CD14-positive monocyte (primary cell): ENCODE data around the gene BEST1. TPM values are rescaled to one million over a fixed set of nuclear protein-coding genes. Genes with fewer than 3 reads are reported as not detected.

Experiments
- DNase-seq, 3 donors: peaks; one replicate each; pipeline ENCODE4 v3.0.0-alpha.2; 2011 to 2022
- H2AFZ ChIP-seq: 2 replicates; pipeline ENCODE4 v1.6.0; 2012; ENCODE audit warnings: mild to moderate bottlenecking, low read depth, low read length, inconsistent platforms; ENCODE audit not compliant: insufficient read depth, poor library complexity, severe bottlenecking
- H3K27ac ChIP-seq, 2 donors: 1 replicate in 1 of 2; 2 replicates in 1 of 2; pipeline ENCODE4 v1.5.1; 2012 to 2013; ENCODE audit warnings: low read length in 2 of 2, control low read depth in 1 of 2, inconsistent platforms in 1 of 2, low read depth in 1 of 2, mild to moderate bottlenecking in 1 of 2
- H3K27me3 ChIP-seq, 2 donors: one replicate each; pipeline versions ENCODE4 v1.6.0 to v1.6.1; 2011 to 2013; ENCODE audit warnings: low read length in 2 of 2; ENCODE audit not compliant: control insufficient read depth in 2 of 2, insufficient read depth in 2 of 2
- H3K36me3 ChIP-seq, 2 donors: replicated peaks in 1 of 2; 1 replicate in 1 of 2; 2 replicates in 1 of 2; pipeline versions ENCODE4 v1.5.1 to v1.6.1; 2012 to 2013; ENCODE audit warnings: low read length in 2 of 2, control low read depth in 1 of 2, inconsistent platforms in 1 of 2, mild to moderate bottlenecking in 1 of 2; ENCODE audit not compliant: insufficient read depth in 2 of 2, control insufficient read depth in 1 of 2
- H3K4me1 ChIP-seq, 2 donors: 1 replicate in 1 of 2; 2 replicates in 1 of 2; pipeline versions ENCODE4 v1.5.1 to v1.6.1; 2012 to 2013; ENCODE audit warnings: low read length in 2 of 2, control low read depth in 1 of 2, inconsistent platforms in 1 of 2, mild to moderate bottlenecking in 1 of 2, moderate library complexity in 1 of 2; ENCODE audit not compliant: insufficient read depth in 2 of 2, control insufficient read depth in 1 of 2
- H3K4me2 ChIP-seq: replicated peaks from 2 replicates; pipeline ENCODE3; 2012; ENCODE audit warnings: low read length, moderate library complexity, mild to moderate bottlenecking; ENCODE audit not compliant: poor library complexity, severe bottlenecking; ENCODE audit errors: extremely low read depth
- H3K4me3 ChIP-seq, 3 experiments: fragments of 200-600 bp in 1 of 3; sonication (generic) in 1 of 3; replicated peaks in 1 of 3; 1 replicate in 2 of 3; 2 replicates in 1 of 3; pipeline ENCODE4 v1.5.1; 2011 to 2013; ENCODE audit warnings: low read length in 3 of 3, mild to moderate bottlenecking in 3 of 3, control low read depth in 2 of 3, low read depth in 2 of 3, inconsistent platforms in 1 of 3, moderate library complexity in 1 of 3
- H3K79me2 ChIP-seq: 2 replicates; pipeline ENCODE4 v1.6.0; 2012; ENCODE audit warnings: mild to moderate bottlenecking, control low read depth, inconsistent platforms, low read length, moderate library complexity; ENCODE audit not compliant: insufficient read depth
- H3K9ac ChIP-seq: 2 replicates; pipeline ENCODE4 v1.6.0; 2017; ENCODE audit warnings: low read length, mild to moderate bottlenecking; ENCODE audit not compliant: insufficient read depth, poor library complexity, severe bottlenecking
- H3K9me3 ChIP-seq, 2 donors: replicated peaks in 1 of 2; 1 replicate in 1 of 2; 2 replicates in 1 of 2; pipeline versions ENCODE4 v1.5.1 to v1.6.1; 2012 to 2013; ENCODE audit warnings: low read length in 2 of 2, control low read depth in 1 of 2; ENCODE audit not compliant: control insufficient read depth in 1 of 2, insufficient read depth in 1 of 2
- H4K20me1 ChIP-seq: 2 replicates; pipeline ENCODE4 v1.6.0; 2012; ENCODE audit warnings: mild to moderate bottlenecking, low read length, control low read depth, moderate library complexity; ENCODE audit not compliant: insufficient read depth
- H3K27ac Mint-ChIP-seq, 7 donors: one replicate each; pipeline ENCODE4 v1.8.0; 2020; ENCODE audit warnings: mild to moderate bottlenecking in 7 of 7, mixed read lengths in 7 of 7, moderate library complexity in 6 of 7, inconsistent platforms in 2 of 7
- H3K27me3 Mint-ChIP-seq, 3 donors: one replicate each; pipeline ENCODE4 v1.8.0; 2021 to 2022; ENCODE audit warnings: low read depth in 3 of 3, mild to moderate bottlenecking in 3 of 3, mixed read lengths in 3 of 3, moderate library complexity in 3 of 3, inconsistent platforms in 1 of 3
- H3K36me3 Mint-ChIP-seq, 2 donors: one replicate each; pipeline ENCODE4 v1.8.0; 2020; ENCODE audit warnings: mixed read lengths in 2 of 2, inconsistent platforms in 1 of 2, mild to moderate bottlenecking in 1 of 2
- H3K4me1 Mint-ChIP-seq: one replicate; pipeline ENCODE4 v1.8.0; 2020; ENCODE audit warnings: mild to moderate bottlenecking, mixed read lengths
- H3K4me3 Mint-ChIP-seq, 2 donors: one replicate each; pipeline ENCODE4 v1.8.0; 2020; ENCODE audit warnings: mild to moderate bottlenecking in 2 of 2, mixed read lengths in 2 of 2, moderate library complexity in 1 of 2
- H3K9me3 Mint-ChIP-seq, 7 donors: one replicate each; pipeline ENCODE4 v1.8.0; 2020 to 2022; ENCODE audit warnings: mixed read lengths in 7 of 7, mild to moderate bottlenecking in 6 of 7, moderate library complexity in 6 of 7, inconsistent platforms in 2 of 7
- CTCF ChIP-seq: fragments of 200-600 bp; IDR thresholded peaks from one replicate; pipeline ENCODE4 v1.8.0; 2022; ENCODE audit warnings: antibody characterized with exemption, mild to moderate bottlenecking
- WGBS: methylation state at CpG from one replicate; pipeline ENCODE4 v1.1.5; 2013; ENCODE audit warnings: missing lambda C conversion rate; ENCODE audit not compliant: insufficient coverage; 5-methylcytosine and 5-hydroxymethylcytosine counted together
- intact Hi-C, 2 donors: fragments of 100-400 bp; cut with micrococcal nuclease; formaldehyde crosslinking; loops; one replicate each; pipeline versions ENCODE4 v1.15.0 to v1.15.1; 2023
- polyA plus RNA-seq, 3 donors: library from polyadenylated mRNA; depleted of rRNA in 1 of 3; unstranded in 2 of 3; stranded (reverse) in 1 of 3; fragments of 300-500 nt in 2 of 3; fragments of >200 nt in 1 of 3; fragmentation: Illumina TruSeq in 2 of 3; gene quantifications; 1 replicate in 2 of 3; 2 replicates in 1 of 3; pipeline ENCODE4 v1.2.3, GENCODE V29; 2012 to 2021

The BEST1 gene
- polyA plus RNA-seq, 3 donors, result 5.9 to 24.9 (median 7.4) TPM

GRCh38 chr11:61911128-61911700 is 38.9 kb upstream of the BEST1 start:
- peak overlapping the region; percentile 22 for H3K4me2 ChIP-seq
- Mint-ChIP-seq H3K4me3 (peak overlapping the region in 1 of 2 donors; percentile 74), H3K36me3 (no peaks in the 10 kb centered on the region), H3K27ac (peak overlapping the region in 2 of 7 donors; percentile 38 to 69), H3K4me1 (peaks cover 28% of the 10 kb centered on the region), H3K27me3 (peaks cover 25 to 41% (median 29%) of the 10 kb centered on the region in 3 donors), H3K9me3 (peaks cover 0 to 7% (median under 1%) of the 10 kb centered on the region in 7 donors)
- no peaks in the 10 kb centered on the region for H3K36me3 ChIP-seq
- DNase-seq, result no peak
- TF ChIP-seq CTCF, result no peak
- peaks cover 4% of the 10 kb centered on the region for H4K20me1 ChIP-seq
- WGBS, result 77% methylated on average over 6 of the region's 7 CpGs
- H3K4me3 ChIP-seq, result peak overlapping the region in 1 of 3 experiments; percentile 1
- intact Hi-C loops, result no loop called here
- H2AFZ ChIP-seq, result no peak overlapping the region
- no peaks in the 10 kb centered on the region for H3K79me2 ChIP-seq
- H3K27ac ChIP-seq, result no peak overlapping the region
- peaks cover 28 to 31% of the 10 kb centered on the region in 2 donors for H3K4me1 ChIP-seq
- H3K9me3 ChIP-seq, result no peaks in the 10 kb centered on the region
- peaks cover 0 to 12% of the 10 kb centered on the region in 2 donors for H3K27me3 ChIP-seq
- H3K9ac ChIP-seq, result no peak overlapping the region

- H3K27ac ChIP-seq, result no peak overlapping the region
- no peaks in the 10 kb centered on the region for H3K79me2 ChIP-seq
- TF ChIP-seq CTCF, result no peak
- peak overlapping the region in 1 of 3 experiments; percentile 1 for H3K4me3 ChIP-seq
- Mint-ChIP-seq H3K27ac (peak overlapping the region in 5 of 7 donors; percentile 6 to 87 (median 38)), H3K36me3 (no peaks in the 10 kb centered on the region), H3K27me3 (peaks cover 32 to 48% (median 35%) of the 10 kb centered on the region in 3 donors), H3K9me3 (peaks cover 0 to 10% (median 3%) of the 10 kb centered on the region in 7 donors), H3K4me1 (peaks cover 32% of the 10 kb centered on the region), H3K4me3 (peak overlapping the region in 1 of 2 donors; percentile 74)
- peaks cover 4% of the 10 kb centered on the region for H4K20me1 ChIP-seq
- intact Hi-C loops, result no loop called here
- no peaks in the 10 kb centered on the region for H3K9me3 ChIP-seq
- peaks cover 35 to 38% of the 10 kb centered on the region in 2 donors for H3K4me1 ChIP-seq
- 58% methylated on average over 17 of the region's 17 CpGs for WGBS
- no peak overlapping the region for H3K9ac ChIP-seq
- no peak for DNase-seq
- no peaks in the 10 kb centered on the region for H3K36me3 ChIP-seq
- peak overlapping the region; percentile 22 for H3K4me2 ChIP-seq
- no peak overlapping the region for H2AFZ ChIP-seq
- peaks cover 0 to 19% of the 10 kb centered on the region in 2 donors for H3K27me3 ChIP-seq
Measured at GRCh38 chr11:61911701-61912529, 38.2 kb upstream of the BEST1 start.
